Epidermal melanocyte (primary cell): ENCODE measurements around the gene STAT3.
"Not testable (repeated sequence)": the region's sequence is repeated elsewhere in the genome, so short reads cannot be mapped to it uniquely, and the experiment has no call there.

Experiments
- DNase-seq: peaks from one replicate; pipeline ENCODE4 v3.0.0; 2011; ENCODE audit warnings: low spot score; ENCODE audit not compliant: insufficient read length

STAT3 gene

DNA sequence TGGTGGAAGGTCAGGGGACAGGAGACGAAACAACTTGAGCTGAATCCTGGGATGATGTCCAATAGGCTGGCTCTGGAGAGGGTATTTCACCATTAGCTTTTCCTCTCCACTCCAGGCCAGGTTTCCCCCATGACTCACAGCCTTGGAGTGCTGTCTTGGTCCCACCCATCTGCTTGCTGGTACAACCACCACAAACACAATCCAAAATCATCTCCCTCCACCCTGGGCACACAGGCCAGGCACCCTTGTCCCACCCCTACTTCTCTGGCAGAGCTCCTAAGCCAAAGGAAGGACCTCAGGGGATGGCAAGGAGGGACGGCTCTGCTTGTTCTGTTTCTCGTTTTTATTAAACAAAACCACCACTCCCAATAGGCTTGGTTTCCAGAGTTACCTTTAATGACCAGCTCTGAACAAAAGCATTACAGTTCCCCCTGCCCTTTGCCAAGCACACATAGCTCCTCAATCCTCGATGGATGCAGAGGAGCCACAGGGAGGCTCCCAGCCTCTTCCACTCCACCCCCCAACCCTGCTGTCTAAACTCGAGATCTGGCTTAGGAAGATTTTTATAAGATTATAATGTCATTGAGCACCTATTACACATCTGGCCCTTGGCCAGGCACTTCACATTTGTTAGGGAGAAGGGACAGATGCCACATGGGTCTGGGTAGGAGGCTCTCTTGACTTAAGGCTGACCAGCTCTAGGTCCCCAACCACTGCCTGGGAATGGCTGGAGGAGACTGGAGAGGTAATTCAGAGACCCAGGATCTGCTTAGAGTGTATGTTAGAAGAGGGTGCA lies 21.5 kb upstream of the STAT3 start:
- DNase-seq: peak; percentile 88

DNA sequence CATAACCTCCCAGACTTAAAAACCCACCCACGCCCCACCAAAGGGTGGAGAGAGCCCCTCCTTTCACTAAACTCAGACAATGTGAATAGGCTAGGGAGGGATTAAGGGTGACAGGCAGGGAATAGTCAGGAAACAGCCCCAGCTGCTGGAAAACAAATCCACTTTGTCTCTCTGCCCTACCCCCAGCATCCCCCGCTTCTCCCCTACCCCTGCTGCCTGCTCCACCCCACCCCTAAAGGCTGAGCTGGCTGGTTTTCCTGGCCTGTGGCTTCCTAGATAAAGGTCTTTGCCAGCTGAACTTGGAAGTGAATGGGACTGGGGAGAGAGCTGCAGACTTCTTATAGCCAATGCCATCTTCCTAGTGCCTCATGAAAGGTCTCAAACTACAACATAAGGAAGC lies 19.8 kb upstream of the STAT3 start:
- peak; percentile 83 for DNase-seq

DNA sequence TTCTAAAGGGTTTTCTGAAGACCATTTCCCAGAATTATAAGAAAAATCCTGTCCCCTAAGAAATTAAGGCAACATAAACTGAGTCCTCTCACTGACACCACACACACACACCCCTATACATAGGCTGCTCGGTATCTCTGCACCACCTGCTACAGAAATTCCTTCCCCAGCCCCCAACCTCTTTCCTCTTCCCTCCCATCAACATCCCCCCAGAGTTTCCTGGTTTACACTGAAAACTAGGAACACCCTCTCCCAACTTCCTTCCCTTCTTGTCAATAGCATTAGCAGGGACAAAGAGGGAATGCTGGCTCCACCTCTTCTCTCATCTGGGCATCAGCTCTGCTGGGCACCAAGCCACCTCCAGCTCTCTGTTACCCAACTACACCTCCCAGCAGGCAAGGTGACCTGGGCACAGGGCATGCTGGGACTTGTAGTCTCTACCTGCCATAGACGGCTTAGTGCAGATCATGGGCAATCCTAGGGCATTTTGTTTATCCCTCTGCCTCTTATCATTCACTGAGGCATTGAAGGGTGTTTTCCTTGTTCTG lies 19.1 kb upstream of the STAT3 start:
- peak; percentile 65 for DNase-seq

DNA sequence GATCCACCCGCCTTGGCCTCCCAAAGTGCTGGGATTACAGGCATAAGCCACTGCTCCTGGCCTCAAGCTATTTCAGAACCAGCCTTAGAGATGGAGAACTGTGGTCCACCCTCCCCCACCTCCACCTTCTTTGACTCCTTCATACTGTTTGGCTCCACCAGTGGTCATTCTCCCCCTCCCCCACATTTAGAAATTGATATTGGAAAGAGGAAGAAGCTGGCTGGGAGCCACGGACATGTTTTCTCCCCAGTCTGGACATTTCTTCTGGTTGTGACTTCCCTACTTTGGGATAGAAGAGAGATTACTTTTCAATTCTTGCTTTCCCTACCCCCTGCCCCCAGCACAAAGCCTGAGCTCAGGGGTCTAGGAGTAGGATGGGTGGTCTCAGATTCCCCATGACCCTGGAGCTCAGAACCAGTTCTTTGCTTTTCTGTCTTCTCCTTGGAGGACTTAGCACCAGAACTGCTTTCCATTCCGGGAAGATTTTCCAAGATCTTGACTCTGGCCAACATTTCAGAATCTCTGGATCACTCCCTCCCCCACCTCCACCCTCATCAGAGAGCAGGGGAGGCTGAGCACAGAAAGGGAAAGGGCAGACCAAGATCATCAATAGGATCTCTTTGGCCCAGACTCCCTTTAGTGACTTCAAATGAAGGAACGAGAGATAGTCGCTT lies 18.5 kb upstream of the STAT3 start:
- DNase-seq: peak; percentile 17

DNA sequence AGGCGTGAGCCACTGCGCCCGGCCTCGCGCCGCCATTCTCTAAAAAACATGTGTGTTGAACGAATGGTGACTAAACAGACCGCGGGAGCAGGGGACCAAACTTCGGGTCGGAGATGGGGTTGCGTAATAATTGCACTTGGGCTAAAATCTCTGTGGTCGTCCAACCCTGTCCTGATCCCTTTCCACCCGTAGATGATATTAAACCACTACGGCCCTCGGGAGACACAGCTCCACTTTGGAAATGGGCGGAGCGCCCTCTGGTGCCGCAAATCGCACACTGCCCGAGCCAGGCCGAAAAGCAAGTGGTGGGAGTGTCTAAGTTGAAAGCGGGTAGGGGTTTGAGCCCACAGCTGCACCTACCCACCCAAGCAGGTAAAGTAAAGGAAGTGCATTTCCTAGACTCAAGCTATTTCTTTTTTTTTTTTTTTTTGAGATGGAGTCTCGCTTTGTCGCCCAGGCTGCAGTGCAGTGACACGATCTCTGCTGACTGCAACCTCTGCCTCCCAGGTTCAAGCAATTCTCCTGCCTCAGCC lies 17.8 kb upstream of the STAT3 start:
- DNase-seq: peak; percentile 74

- no peak for DNase-seq
These were observed 16.8 kb upstream of the STAT3 start for GRCh38 chr17:42405076-42405475.

- DNase-seq: peak; percentile 7
These were observed 16.2 kb upstream of the STAT3 start for GRCh38 chr17:42404326-42405055.

DNA sequence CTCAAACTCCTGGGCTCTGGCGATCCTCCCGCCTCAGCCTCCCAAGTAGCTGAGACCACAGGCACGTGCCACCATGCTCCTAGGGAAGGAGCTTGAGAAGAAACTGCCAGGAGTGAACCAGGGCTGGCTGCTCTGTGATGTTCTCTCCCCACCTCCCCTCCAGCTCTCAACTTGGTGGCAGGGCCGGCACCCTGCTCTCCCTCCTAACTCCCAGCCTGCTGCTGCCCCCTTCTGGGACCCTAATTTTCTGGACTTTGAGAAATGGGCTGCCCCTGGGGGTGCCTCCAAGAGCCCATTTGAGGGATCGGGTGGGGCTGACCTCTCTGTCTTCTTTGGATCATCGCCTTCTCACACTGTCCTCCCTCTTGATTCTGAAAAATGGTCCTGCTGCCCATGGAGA lies 14.9 kb upstream of the STAT3 start:
- peak; percentile 10 for DNase-seq

GRCh38 chr17:42402117-42402516 lies 13.9 kb upstream of the STAT3 start:
- peak; percentile 12 for DNase-seq

- DNase-seq: not testable (repeated sequence)
These were observed 12.7 kb upstream of the STAT3 start for GRCh38 chr17:42400844-42401375.

DNA sequence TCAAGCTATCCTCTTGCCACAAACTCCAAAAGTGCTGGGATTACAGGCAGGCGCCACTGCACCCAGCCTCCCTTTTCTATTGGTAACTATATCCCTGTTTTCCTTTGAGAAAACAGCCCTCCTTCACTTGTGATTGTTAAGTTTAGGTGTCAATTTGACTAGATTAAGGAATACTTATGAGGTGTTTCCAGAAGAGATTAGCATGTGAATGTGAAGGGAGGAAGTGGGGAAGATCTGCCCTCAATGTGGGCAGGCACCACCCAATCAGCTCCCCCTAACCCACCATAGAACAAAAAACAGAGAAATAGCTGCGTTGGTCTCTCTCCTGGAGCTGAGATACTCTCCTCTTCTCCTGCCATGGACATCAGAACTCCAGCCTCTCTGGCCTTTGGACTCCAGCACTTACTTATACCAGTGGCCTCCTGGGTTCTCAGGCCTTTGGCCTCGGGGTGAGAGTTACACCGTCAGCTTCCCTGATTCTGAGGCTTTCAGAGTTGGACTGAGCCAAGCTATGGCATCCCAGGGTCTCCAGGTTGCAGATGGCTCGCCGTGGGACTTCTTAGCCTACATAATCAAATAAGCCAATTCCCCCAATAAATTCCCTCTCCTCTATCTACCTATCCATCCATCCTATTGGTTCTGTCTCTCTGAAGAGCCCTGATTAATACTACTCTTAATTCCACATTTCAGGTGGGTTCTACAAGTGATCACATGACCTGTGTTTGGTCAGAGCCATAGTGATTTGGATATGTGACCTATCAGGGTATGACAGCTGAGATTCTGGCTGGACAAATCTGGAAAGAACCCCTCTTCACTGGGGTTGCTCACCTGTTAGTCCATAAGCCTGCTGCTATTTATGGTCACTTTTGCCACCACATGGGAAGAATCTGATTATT lies 12.0 kb upstream of the STAT3 start:
- no peak for DNase-seq

GRCh38 chr17:42399121-42399520 lies 10.9 kb upstream of the STAT3 start:
- DNase-seq: no peak

DNA sequence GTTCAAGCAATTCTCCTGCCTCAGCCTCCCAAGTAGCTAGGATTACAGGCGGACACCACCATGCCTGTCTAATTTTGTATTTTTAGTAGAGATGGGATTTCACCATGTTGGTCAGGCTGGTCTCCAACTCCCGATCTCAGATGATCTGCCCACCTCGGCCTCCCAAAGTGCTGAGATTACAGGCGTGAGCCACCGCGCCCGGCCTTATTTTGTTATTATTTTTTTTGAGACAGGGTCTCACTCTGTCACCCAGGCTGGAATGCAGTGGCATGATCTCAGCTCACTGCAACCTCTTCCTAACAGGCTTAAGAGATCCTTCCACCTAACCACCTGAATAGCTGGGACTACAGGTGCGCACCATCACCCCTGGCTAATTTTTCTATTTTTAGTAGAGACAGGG lies 7.4 kb upstream of the STAT3 start:
- not testable (repeated sequence) for DNase-seq

- DNase-seq: no peak
These were observed 6.6 kb upstream of the STAT3 start for GRCh38 chr17:42394838-42395237.

- DNase-seq: no peak
These were observed 4.6 kb upstream of the STAT3 start for GRCh38 chr17:42392692-42393415.

DNA sequence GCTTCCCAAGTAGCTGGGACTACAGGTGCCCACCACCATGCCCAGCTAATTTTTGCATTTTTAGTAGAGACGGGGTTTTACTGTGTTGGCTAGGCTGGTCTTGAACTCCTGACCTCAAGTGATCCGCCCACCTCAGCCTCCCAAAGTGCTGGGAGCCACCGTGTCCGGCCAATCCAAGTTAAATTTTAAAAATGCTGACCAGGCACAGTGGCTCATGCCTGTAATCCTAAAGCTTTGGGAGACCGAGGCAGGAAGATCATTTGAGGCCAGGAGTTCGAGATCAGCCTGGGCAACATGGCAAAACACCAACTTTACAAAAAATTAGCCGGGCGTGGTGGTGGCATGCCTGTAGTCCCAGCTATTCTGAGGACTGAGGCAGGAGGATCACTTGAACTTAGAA lies 3.2 kb upstream of the STAT3 start:
- DNase-seq: not testable (repeated sequence)

GRCh38 chr17:42389899-42390298 lies 1.7 kb upstream of the STAT3 start:
- no peak for DNase-seq

GRCh38 chr17:42389135-42389417 lies 834 bp upstream of the STAT3 start:
- DNase-seq: no peak

GRCh38 chr17:42387661-42388380 lies 421 bp downstream of the STAT3 start:
- no peak for DNase-seq
